ENCODE data around the gene CUX1.

CUX1 gene

DNA sequence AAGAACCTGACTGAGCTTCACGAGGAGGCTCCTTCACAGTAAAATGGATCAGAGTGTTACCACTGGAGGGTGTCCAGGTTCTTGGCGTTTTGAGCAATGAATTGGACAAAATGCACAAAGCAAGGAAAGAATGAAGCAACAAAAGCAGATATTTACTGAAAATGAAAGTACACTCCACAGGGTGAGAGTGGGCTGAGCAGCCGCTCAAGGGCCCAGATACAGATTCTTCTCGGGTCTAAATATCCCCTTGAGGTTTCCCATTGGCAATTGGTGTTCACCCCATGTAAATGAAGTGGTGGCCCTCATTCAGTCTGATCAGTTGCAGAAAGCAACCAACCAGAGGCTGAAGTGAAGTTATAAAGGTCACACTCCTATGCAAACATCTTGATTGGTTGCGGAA, 254.6 kb downstream of the CUX1 start:
- no peak for TF ChIP-seq GATA3 (IDR thresholded peaks at IDR 0.05; ENCODE audit: low read depth, low read length)
- TF ChIP-seq GATA2 (IDR thresholded peaks at IDR 0.05; ENCODE audit: low read depth, low read length): no peak

DNA sequence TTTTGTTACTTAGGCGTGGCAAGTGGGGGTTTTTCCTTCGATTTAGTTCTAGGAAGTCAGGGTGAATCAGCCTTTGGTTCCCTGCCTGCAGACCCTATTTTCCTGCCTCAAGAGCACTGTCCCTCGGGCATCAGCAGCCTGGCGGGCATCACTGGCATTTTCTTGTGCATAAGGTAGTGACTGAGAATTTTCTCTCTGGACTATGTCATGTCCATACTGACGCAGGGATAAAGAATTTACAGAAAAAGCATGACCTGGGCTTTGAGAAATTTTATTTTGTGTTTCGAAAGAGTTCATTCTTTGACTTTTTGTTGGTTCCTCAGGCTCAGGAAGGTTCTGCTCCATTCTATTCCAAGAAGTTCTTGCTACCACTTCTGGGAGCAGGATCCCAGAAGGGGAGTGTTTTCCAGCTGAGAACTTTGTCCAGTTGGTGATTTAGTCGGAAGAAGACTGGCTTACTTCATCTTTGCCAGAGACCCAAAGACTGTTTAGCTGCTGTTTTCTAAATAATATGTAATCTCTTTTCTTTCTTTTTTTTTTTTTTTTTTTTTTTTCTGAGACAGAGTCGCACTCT, 255.3 kb downstream of the CUX1 start:
- no peak for TF ChIP-seq GATA2 (IDR thresholded peaks at IDR 0.05; ENCODE audit: low read depth, low read length)
- no peak for TF ChIP-seq GATA3 (IDR thresholded peaks at IDR 0.05; ENCODE audit: low read depth, low read length)

DNA sequence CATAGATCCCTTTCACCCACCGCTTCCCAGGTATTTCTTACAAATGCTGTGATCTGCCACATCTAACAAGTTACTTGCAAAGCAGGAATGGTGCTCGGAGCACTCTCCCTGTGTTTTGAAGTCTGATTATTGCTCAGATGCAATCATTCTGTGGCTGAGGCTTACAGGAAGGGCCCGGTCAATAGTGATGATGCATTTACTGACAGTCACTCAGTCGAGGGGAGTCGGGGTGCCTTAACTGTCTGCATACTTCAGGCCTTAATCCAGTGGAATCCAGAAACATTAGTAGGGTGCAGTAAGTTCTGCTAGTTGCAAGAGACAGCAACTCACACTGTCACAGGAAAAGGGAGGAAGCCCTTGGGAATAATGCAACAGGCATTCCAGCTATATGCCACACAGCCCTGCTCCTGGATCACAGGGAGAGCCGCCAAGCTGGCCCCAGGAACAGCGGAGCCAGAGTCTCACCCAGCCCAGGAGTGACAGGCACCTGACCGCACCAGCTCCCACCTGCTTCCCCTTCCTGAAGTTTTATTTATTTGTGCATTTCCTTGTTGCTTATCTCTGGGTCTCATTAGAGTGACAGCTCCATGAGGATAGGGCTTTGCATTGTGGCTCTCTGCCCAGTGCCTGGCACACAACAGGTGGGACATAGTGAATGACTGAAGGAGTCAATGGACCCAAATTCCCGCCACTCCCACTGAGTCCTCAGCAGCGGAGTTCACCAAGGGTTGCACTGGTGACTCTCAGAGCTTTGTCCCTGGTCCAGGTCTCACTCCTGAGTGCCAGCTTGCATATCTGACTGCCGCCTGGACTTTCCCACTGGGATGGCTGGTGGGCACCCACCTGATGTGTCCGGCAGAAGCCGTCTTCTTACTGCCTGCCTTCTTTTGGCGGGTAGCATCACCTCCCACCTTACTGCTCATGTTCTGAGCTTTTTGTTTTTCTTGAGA, 256.8 kb downstream of the CUX1 start:
- TF ChIP-seq GATA2 (IDR thresholded peaks at IDR 0.05; ENCODE audit: low read depth, low read length) (no peak), GATA3 (IDR thresholded peaks at IDR 0.05; ENCODE audit: low read depth, low read length) (no peak)

DNA sequence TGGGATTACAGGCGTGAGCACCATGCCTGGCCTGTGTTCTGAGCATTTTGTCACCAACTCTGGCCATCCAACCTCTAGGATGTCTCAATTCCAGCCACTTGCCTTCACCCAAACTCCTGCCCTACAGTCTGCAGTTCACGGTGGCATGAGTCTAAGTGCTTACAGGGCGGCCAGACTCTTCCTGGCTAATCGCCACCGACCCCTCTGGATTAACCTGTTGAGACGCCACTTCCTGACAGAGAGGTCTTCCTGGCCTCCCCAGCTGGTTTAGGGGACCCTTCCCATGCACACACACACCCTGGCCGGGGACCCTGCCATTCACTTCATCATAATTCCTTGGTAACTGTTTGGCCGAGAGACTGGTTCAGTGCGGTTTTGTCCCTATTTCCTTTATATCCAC, 257.7 kb downstream of the CUX1 start:
- TF ChIP-seq GATA3 (IDR thresholded peaks at IDR 0.05; ENCODE audit: low read depth, low read length) (no peak), GATA2 (IDR thresholded peaks at IDR 0.05; ENCODE audit: low read depth, low read length) (no peak)

DNA sequence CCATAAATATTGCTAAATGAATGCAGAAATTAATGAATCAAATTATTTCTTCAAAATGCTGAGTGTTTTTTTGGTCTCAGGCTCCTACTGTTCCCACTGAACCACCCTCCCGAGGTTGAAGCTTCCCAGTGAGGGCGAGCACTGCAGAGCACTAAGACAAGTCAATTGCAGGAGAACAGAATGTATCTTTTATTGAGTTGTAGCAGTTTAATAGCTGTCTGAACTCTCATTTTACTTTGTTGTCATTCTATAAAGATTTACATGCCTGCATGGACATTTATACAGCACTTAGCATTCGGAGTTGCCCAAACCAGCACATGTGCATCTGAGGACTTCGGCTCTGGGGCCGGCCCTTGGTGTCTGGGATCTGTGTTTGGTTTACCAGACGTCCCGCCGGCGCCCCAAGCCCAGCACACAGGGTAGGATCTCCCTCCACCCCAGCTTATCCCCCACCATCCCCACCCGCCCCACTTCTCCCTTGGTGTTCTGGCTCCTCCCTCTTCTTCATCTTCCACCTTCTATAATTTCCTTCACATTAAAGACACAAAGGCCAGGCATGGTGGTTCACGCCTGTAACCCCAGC, 258.2 kb downstream of the CUX1 start:
- TF ChIP-seq GATA2 (IDR thresholded peaks at IDR 0.05; ENCODE audit: low read depth, low read length) (no peak), GATA3 (IDR thresholded peaks at IDR 0.05; ENCODE audit: low read depth, low read length) (no peak)

DNA sequence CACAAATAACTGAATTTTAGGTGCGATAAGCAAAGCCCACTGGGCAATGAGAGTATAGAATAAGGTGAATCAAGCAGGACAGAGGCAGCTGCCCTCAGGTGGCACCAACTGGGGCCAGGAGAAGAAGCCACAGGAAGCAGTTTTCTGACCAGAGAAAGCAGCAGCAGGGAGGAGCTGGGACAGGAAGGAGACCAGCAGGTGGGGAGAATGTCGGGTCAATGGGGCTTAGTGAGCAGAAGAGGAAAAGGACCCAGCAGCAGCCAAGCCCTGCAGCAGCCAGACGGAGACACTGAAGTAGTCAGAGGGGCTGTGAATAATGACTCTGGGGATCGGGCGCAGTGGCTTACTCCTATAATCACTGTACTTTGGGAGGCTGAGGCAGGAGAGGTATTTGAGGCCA, 259.7 kb downstream of the CUX1 start:
- no peak for TF ChIP-seq GATA2 (IDR thresholded peaks at IDR 0.05; ENCODE audit: low read depth, low read length)
- TF ChIP-seq GATA3 (IDR thresholded peaks at IDR 0.05; ENCODE audit: low read depth, low read length): no peak

DNA sequence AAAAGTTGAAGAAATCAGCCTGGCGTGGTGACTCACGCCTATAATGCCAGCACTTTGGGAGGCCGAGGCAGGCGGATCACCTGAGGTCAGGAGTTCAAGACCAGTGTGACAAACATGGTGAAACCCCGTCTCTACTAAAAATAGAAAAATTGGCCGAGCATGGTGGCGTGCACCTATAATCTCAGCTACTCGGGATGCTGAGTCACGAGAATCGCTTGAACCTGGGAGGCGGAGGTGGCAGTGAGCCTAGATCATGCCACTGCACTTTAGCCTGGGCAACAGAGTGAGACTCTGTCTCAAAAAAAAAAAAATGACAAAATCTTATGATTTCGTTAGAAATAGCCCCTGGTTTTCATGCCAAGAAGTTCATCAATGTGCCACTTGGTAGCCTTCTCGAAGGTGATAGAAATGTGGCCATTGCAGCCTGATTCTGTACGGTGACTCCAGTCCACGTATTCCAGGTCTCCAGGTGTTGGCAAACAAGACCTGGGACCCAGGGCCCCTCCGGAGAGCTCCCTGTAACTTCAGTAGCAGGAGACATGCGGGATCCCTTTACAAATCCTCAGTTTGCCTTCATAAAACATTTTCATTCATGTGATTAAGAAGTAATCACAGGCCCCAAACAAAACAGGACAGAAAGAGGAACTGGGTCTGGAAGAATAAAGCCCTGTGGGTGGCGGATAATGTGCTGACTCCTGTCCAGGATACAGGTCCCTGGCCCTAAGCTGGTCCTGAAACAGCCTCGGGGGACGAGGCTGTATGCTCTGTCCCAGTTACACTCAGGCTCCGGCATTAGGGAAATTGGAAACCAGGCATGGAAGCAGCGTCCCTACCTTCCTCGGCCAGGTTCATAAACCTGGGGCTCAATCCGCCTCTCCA, 262.0 kb downstream of the CUX1 start:
- no peak for TF ChIP-seq GATA3 (IDR thresholded peaks at IDR 0.05; ENCODE audit: low read depth, low read length)
- no peak for TF ChIP-seq GATA2 (IDR thresholded peaks at IDR 0.05; ENCODE audit: low read depth, low read length)

DNA sequence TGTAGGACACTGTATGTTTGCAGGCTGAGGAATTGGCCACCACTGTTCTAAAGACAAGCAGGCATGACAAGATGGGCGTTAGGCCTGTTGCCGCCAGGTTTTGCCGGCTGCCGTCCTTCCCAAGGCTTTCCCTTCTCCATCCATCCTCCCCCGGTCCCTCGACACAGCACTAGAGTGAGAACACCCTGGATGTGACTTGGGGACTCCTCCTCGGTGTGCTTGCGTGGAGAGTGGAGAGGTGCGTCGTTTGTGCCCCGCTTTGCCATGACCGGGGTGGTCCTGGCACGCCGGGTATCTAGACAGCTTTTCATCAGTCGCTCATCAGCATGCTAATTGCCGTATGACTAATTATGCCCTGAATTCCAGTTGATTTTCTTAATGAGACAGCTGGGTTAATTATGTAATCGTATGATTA, 262.6 kb downstream of the CUX1 start:
- TF ChIP-seq GATA3 (IDR thresholded peaks at IDR 0.05; ENCODE audit: low read depth, low read length): no peak
- no peak for TF ChIP-seq GATA2 (IDR thresholded peaks at IDR 0.05; ENCODE audit: low read depth, low read length)

DNA sequence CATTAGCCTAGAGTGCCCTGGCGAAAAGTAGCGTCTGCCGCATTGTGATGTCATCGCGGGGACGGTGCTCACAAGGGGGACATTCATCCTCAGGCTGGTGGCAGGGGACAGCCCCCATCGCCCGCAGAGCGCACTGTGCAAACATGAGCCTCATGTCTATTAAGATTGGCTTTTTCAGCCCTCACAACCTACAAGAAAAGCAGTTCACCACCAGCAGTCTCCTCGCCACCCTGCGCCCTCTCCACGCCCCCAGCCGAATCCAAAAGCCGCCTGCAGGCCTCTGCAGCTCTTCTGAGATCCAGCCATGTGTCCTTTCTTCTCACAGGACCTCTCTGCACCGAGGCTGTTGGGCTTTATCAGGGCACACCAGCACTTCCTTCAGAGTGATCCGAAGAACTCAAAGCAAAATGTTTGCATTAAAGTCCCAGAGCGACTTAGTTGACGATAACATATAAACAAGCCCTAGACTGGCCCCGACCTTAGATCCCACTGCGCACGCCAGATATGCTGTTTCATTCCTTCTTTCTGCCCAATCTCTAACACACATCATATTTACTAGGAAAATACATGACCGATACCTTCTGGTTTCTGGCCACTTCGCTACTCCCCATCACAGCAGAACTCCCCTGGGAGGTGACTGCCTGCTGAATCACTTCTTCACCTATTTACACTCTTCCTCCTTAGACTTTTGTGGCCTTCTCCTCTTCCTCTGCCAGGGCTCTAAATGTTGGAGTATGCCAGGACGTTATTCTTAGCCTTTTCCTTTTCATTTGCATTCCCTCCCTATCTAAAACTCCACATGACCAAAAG, 263.2 kb downstream of the CUX1 start:
- TF ChIP-seq GATA3 (IDR thresholded peaks at IDR 0.05; ENCODE audit: low read depth, low read length) (no peak), GATA2 (IDR thresholded peaks at IDR 0.05; ENCODE audit: low read depth, low read length) (no peak)

DNA sequence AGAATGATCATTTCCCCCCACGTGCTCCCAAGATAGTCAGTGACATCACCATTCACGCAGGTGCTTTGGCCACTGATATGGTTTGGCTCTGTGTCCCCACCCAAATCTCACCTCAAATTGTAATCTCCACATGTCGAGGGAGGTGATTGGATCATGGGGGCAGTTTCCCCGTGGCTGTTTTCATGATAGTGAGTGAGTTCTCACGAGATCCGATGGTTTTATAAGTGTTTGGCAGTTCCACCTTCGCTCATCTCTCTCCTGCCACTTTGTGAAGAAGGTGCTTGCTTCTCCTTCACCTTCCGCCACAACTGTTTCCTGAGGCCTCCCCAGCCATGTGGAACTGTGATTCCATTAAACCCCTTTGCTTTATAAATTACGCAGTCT, 263.8 kb downstream of the CUX1 start:
- no peak for TF ChIP-seq GATA3 (IDR thresholded peaks at IDR 0.05; ENCODE audit: low read depth, low read length)
- TF ChIP-seq GATA2 (IDR thresholded peaks at IDR 0.05; ENCODE audit: low read depth, low read length): no peak

DNA sequence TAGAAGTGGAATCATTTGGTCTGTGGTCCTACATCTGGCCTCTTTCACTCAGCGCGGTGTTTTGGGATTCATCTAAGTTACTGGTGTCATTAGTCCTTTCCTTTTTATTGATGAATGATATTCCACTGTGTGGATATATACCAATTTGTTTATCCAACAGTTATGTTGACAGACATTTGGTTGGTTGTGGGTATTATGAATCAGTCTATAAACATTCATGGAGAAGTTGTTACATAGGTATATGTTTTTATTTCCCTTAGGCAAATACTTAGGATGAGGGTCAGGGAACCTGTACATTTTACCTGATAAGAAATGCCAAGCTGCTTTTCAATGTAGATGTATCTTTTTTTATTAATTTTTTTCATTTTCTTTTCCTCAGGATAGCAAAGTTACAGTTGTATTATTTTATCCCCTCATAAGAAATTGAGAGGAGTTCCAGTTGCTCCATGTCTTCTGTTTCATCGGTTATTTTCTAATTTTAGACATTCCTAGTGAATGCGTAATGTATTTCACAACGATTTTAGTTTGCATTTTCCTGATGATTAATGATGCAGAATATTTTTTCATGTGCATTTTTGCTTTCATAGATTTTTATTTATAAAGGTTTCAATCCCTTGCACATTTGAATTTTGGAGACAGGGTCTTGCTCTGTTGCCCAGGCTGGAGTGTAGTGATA, 265.4 kb downstream of the CUX1 start:
- TF ChIP-seq GATA2 (IDR thresholded peaks at IDR 0.05; ENCODE audit: low read depth, low read length) (no peak), GATA3 (IDR thresholded peaks at IDR 0.05; ENCODE audit: low read depth, low read length) (no peak)

DNA sequence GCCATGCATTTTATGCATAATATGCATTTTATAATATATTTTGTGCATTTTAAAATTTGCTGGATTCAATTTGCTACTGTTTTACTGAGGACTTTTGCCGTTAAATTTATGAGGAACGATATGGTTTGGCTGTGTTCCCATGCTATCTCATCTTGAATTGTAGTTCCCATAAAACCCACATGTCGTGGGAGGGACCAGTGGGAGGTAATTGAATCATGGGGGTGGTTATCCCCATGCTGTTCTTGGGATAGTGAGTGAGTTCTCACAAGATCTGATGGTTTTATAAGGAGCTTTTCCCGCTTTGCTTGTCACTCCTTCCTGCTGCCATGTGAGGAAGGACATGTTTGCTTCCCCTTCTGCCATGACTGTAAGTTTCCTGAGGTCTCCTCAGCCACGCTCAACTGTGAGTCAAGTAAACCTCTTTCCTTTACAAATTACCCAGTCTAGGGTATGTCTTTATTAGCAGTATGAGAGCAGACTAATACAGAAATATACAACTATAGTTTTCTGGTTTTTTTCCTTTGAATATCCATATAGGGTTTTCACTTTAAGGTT, 267.9 kb downstream of the CUX1 start:
- TF ChIP-seq GATA2 (IDR thresholded peaks at IDR 0.05; ENCODE audit: low read depth, low read length) (no peak), GATA3 (IDR thresholded peaks at IDR 0.05; ENCODE audit: low read depth, low read length) (no peak)

Data from SH-SY5Y (cell line).